ENCODE data around the gene ZNF622.
"Not testable (repeated sequence)": the region's sequence is repeated elsewhere in the genome, so short reads cannot be mapped to it uniquely, and the experiment has no call there.

The ZNF622 gene

GRCh38 chr5:16454686-16455085, 10.9 kb downstream of the ZNF622 start:
- H3K9me3 Mint-ChIP-seq = no peaks in the 10 kb centered on the region
- peaks cover 12% of the 10 kb centered on the region for H3K4me1 Mint-ChIP-seq
- TF ChIP-seq CTCF (IDR thresholded peaks at IDR 0.05; ENCODE audit: unreplicated experiment in 3 of 3) = no peak
- peaks cover 51% of the 10 kb centered on the region for H3K36me3 Mint-ChIP-seq (ENCODE audit: low read depth)
- no peaks in the 10 kb centered on the region for H3K27me3 Mint-ChIP-seq (ENCODE audit: low read depth)
- no peak overlapping the region for H3K4me3 Mint-ChIP-seq
- H3K27ac Mint-ChIP-seq = no peak overlapping the region

GRCh38 chr5:16453609-16454008, 12.0 kb downstream of the ZNF622 start:
- peaks cover 54% of the 10 kb centered on the region for H3K36me3 Mint-ChIP-seq (ENCODE audit: low read depth)
- no peaks in the 10 kb centered on the region for H3K9me3 Mint-ChIP-seq
- H3K27ac Mint-ChIP-seq = no peak overlapping the region
- no peaks in the 10 kb centered on the region for H3K27me3 Mint-ChIP-seq (ENCODE audit: low read depth)
- H3K4me1 Mint-ChIP-seq = peaks cover 7% of the 10 kb centered on the region
- TF ChIP-seq CTCF (IDR thresholded peaks at IDR 0.05; ENCODE audit: unreplicated experiment in 3 of 3) = no peak
- no peak overlapping the region for H3K4me3 Mint-ChIP-seq

- H3K4me3 Mint-ChIP-seq = no peak overlapping the region
- H3K36me3 Mint-ChIP-seq (ENCODE audit: low read depth) = peaks cover 61% of the 10 kb centered on the region
- TF ChIP-seq CTCF (IDR thresholded peaks at IDR 0.05; ENCODE audit: unreplicated experiment in 3 of 3) = no peak
- H3K27ac Mint-ChIP-seq = no peak overlapping the region
- H3K9me3 Mint-ChIP-seq = no peaks in the 10 kb centered on the region
- no peaks in the 10 kb centered on the region for H3K27me3 Mint-ChIP-seq (ENCODE audit: low read depth)
- H3K4me1 Mint-ChIP-seq = no peaks in the 10 kb centered on the region
These were observed 15.4 kb downstream of the ZNF622 start for GRCh38 chr5:16450163-16450562.

- no peak overlapping the region for H3K4me3 Mint-ChIP-seq
- peaks cover 50% of the 10 kb centered on the region for H3K36me3 Mint-ChIP-seq (ENCODE audit: low read depth)
- no peak overlapping the region for H3K27ac Mint-ChIP-seq
- H3K27me3 Mint-ChIP-seq (ENCODE audit: low read depth) = no peaks in the 10 kb centered on the region
- TF ChIP-seq CTCF (IDR thresholded peaks at IDR 0.05; ENCODE audit: unreplicated experiment in 3 of 3) = no peak
- no peaks in the 10 kb centered on the region for H3K4me1 Mint-ChIP-seq
- H3K9me3 Mint-ChIP-seq = no peaks in the 10 kb centered on the region
These were observed 18.6 kb downstream of the ZNF622 start for GRCh38 chr5:16446993-16447392.

- H3K9me3 Mint-ChIP-seq = no peaks in the 10 kb centered on the region
- no peak overlapping the region for H3K4me3 Mint-ChIP-seq
- H3K36me3 Mint-ChIP-seq (ENCODE audit: low read depth) = no peaks in the 10 kb centered on the region
- H3K27ac Mint-ChIP-seq = no peak overlapping the region
- H3K27me3 Mint-ChIP-seq (ENCODE audit: low read depth) = no peaks in the 10 kb centered on the region
- no peak for TF ChIP-seq CTCF (IDR thresholded peaks at IDR 0.05; ENCODE audit: unreplicated experiment in 3 of 3)
- peaks cover 17% of the 10 kb centered on the region for H3K4me1 Mint-ChIP-seq
These were observed 27.6 kb downstream of the ZNF622 start for GRCh38 chr5:16437977-16438376.

GRCh38 chr5:16436065-16436682, 29.4 kb downstream of the ZNF622 start:
- H3K9me3 Mint-ChIP-seq; H3K4me3 Mint-ChIP-seq; H3K36me3 Mint-ChIP-seq (ENCODE audit: low read depth); H3K27me3 Mint-ChIP-seq (ENCODE audit: low read depth); H3K27ac Mint-ChIP-seq: not testable (repeated sequence)
- peaks cover 30% of the 10 kb centered on the region for H3K4me1 Mint-ChIP-seq
